SU-DHL-6 (cell line): Measurements from ENCODE around the gene RNF187.

Experiments
- EZH2phosphoT487 ChIP-seq: fragments of 200-600 bp; sonication (generic), shearing (Covaris generic); conservative IDR thresholded peaks from 2 replicates; pipeline ENCODE4 v1.6.1; 2018; ENCODE audit warnings: mild to moderate bottlenecking, antibody characterized with exemption, low read length, moderate library complexity, mixed read lengths
- TF ChIP-seq, protein P1 (sequence below): fragments of 200-600 bp; sonication (generic); IDR thresholded peaks from one replicate; pipeline ENCODE4 v1.5.1; 2017; ENCODE audit warnings: antibody characterized with exemption, mild to moderate bottlenecking, low read length, moderate library complexity; ENCODE audit not compliant: insufficient read depth, poor library complexity, severe bottlenecking

- TF ChIP-seq, protein P1, sequence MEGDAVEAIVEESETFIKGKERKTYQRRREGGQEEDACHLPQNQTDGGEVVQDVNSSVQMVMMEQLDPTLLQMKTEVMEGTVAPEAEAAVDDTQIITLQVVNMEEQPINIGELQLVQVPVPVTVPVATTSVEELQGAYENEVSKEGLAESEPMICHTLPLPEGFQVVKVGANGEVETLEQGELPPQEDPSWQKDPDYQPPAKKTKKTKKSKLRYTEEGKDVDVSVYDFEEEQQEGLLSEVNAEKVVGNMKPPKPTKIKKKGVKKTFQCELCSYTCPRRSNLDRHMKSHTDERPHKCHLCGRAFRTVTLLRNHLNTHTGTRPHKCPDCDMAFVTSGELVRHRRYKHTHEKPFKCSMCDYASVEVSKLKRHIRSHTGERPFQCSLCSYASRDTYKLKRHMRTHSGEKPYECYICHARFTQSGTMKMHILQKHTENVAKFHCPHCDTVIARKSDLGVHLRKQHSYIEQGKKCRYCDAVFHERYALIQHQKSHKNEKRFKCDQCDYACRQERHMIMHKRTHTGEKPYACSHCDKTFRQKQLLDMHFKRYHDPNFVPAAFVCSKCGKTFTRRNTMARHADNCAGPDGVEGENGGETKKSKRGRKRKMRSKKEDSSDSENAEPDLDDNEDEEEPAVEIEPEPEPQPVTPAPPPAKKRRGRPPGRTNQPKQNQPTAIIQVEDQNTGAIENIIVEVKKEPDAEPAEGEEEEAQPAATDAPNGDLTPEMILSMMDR: no peak
- TF ChIP-seq EZH2phosphoT487: no peak
These were observed 26.2 kb downstream of the RNF187 start for GRCh38 chr1:228513236-228513900.
